Suprapubic skin (tissue), 4 donors: ENCODE results near the gene SEPTIN8.

Source experiments
- CTCF ChIP-seq, 2 donors: fragments of 200-600 bp in 1 of 2; fragments of 450-650 bp in 1 of 2; sonication (generic) in 1 of 2; IDR thresholded peaks; one replicate each; pipeline ENCODE4 v1.5.1; 2016 to 2019; ENCODE audit warnings: antibody characterized with exemption in 2 of 2, mild to moderate bottlenecking in 1 of 2, moderate library complexity in 1 of 2
- EP300 ChIP-seq: sonication (generic); formaldehyde crosslinking; IDR thresholded peaks from one replicate; pipeline ENCODE4 v1.6.1; 2017; ENCODE audit warnings: antibody characterized with exemption
- POLR2A ChIP-seq, 2 donors: fragments of 450-650 bp; IDR thresholded peaks; one replicate each; pipeline ENCODE4 v1.6.1; 2017; ENCODE audit warnings: antibody characterized with exemption in 2 of 2, mild to moderate bottlenecking in 2 of 2, moderate library complexity in 2 of 2
- POLR2AphosphoS5 ChIP-seq, 3 donors: sonication (generic); formaldehyde crosslinking; IDR thresholded peaks; one replicate each; pipeline ENCODE4 v1.6.1; 2017; ENCODE audit warnings: antibody characterized with exemption in 3 of 3

GRCh38 chr5:132749506-132749905, 27.5 kb downstream of the SEPTIN8 start:
- TF ChIP-seq CTCF (IDR thresholded peaks at IDR 0.05) (no peak), POLR2A (IDR thresholded peaks at IDR 0.05) (no peak), POLR2AphosphoS5 (IDR thresholded peaks at IDR 0.05) (no peak), EP300 (no peak)
